ENCODE measurements around the gene CDK13.

CDK13 gene

GRCh38 chr7:40015790-40016296 lies 65.8 kb downstream of the CDK13 start:
- DNase-seq, result no peak

- no peak for DNase-seq
Measured at GRCh38 chr7:40019558-40019957, 69.5 kb downstream of the CDK13 start.

GRCh38 chr7:40024048-40024447 lies 74.0 kb downstream of the CDK13 start:
- no peak for DNase-seq

GRCh38 chr7:40024841-40025240 lies 74.8 kb downstream of the CDK13 start:
- no peak for DNase-seq

GRCh38 chr7:40027545-40027944 lies 77.5 kb downstream of the CDK13 start:
- DNase-seq, result no peak

GRCh38 chr7:40033826-40034225 lies 83.8 kb downstream of the CDK13 start:
- no peak for DNase-seq

GRCh38 chr7:40041456-40041855 lies 91.4 kb downstream of the CDK13 start:
- no peak for DNase-seq

GRCh38 chr7:40043164-40043563 lies 93.1 kb downstream of the CDK13 start:
- no peak for DNase-seq

- DNase-seq, result no peak
Measured at GRCh38 chr7:40047661-40048060, 97.6 kb downstream of the CDK13 start.

- no peak for DNase-seq
Measured at GRCh38 chr7:40057292-40057691, 107.2 kb downstream of the CDK13 start.

GRCh38 chr7:40058026-40058425 lies 108.0 kb downstream of the CDK13 start:
- DNase-seq, result no peak

GRCh38 chr7:40058636-40059035 lies 108.6 kb downstream of the CDK13 start:
- no peak for DNase-seq

GRCh38 chr7:40059057-40059456 lies 109.0 kb downstream of the CDK13 start:
- DNase-seq, result no peak

- DNase-seq, result no peak
Measured at GRCh38 chr7:40072268-40072667, 122.2 kb downstream of the CDK13 start.

- no peak for DNase-seq
Measured at GRCh38 chr7:40073239-40073638, 123.2 kb downstream of the CDK13 start.

- DNase-seq, result no peak
Measured at GRCh38 chr7:40077849-40078248, 127.8 kb downstream of the CDK13 start.

- no peak for DNase-seq
Measured at GRCh38 chr7:40092182-40092581, 142.1 kb downstream of the CDK13 start.

GRCh38 chr7:40093631-40094350 lies 143.7 kb downstream of the CDK13 start:
- DNase-seq, result no peak

- no peak for DNase-seq
Measured at GRCh38 chr7:40095230-40095629, 145.2 kb downstream of the CDK13 start.

GRCh38 chr7:40095695-40096327 lies 145.8 kb downstream of the CDK13 start:
- DNase-seq, result no peak

- no peak for DNase-seq
Measured at GRCh38 chr7:40097728-40098127, 147.7 kb downstream of the CDK13 start.

GRCh38 chr7:40098810-40099209 lies 148.8 kb downstream of the CDK13 start:
- no peak for DNase-seq

- DNase-seq, result no peak
Measured at GRCh38 chr7:40099837-40100236, 149.8 kb downstream of the CDK13 start.

- no peak for DNase-seq
Measured at GRCh38 chr7:40101201-40101600, 151.1 kb downstream of the CDK13 start.

- no peak for DNase-seq
Measured at GRCh38 chr7:40102897-40103296, 152.8 kb downstream of the CDK13 start.

All from effector CD8-positive, alpha-beta T cell (primary cell).